Activated T-helper 9 cell treated with anti-CD3 and anti-CD28 coated beads, Interleukin-2, amount 50 U/mL, for 16 hours (primary cell): ENCODE data around the gene ALG3.
"Not testable (repeated sequence)": the region's sequence is repeated elsewhere in the genome, so short reads cannot be mapped to it uniquely, and the experiment has no call there.

Source experiments
- DNase-seq: peaks from one replicate; pipeline ENCODE4 v3.0.0-alpha.2; 2020; ENCODE audit warnings: low read depth

ALG3 gene

DNA sequence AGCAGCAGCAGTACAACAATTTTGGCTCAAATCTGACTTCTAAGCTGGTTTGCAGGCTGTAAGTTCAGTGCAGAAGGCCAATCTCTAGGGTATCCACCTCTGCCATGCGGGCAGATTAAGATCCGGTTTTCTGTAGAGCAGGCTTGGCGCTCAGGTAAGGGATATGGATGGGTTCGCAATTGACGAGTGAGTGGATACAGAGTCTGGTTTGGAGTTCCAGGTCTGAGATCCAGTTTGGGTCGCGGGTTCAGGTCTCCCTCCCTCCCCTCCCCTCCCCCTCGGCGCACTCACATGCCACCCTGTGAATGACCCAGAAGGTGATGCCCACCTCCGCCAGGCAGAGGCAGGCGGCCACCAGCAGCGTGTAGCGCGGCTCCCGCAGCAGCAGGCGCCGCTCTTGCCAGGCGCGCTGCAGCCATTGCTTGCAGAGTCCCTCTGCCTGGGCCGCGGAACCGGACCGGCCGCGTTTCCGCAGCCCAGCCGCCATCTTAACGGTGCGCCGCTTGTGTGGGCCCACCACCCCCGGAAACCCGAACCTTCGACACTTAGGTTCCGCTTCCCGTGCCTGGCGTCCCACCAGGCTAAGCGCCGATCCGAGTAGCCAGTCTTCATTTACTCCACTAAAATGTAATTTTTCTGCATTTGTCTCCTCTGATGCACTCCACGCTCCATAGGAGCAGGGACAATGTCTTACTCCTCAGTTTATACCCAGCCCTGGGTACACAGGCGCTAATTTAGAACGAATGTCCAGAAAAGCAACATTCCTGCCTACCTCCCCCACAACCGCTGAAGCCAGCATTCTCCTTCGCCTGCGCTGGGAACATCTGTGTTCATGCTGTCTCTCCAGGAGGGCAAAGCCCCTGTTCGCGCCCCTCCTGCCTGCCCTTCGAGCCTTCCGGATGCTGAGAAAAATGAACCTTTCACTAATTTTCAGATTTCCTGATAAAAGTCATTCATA lies at the start of gene ALG3:
TSS of gene ALG3 (minus strand) at position 509 of the 958 bp plus-strand sequence. CDS start at position 487, 22 bp downstream.
- DNase-seq, result peak; percentile 80

GRCh38 chr3:184296616-184297015 lies 47.9 kb upstream of the ALG3 start:
- DNase-seq, result no peak

DNA sequence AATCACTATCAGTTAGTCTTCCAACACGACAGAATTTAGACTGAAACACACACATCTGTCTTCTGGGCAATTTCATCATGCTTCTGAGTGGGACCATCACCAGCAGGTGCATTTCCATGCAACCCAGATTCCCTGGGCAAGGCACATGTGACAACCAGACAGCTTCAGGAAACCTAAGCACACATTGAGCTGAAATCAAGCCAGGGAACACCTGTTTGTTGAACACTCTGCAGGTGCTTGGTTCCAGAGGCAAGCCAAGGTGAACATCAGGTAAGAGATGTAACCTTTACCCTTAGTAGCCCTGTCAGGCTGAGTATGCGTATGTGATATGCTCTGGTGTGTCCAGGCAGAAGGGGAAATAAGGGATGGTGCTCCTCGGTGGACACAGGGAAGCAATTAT lies 47.0 kb upstream of the ALG3 start:
- DNase-seq, result no peak

DNA sequence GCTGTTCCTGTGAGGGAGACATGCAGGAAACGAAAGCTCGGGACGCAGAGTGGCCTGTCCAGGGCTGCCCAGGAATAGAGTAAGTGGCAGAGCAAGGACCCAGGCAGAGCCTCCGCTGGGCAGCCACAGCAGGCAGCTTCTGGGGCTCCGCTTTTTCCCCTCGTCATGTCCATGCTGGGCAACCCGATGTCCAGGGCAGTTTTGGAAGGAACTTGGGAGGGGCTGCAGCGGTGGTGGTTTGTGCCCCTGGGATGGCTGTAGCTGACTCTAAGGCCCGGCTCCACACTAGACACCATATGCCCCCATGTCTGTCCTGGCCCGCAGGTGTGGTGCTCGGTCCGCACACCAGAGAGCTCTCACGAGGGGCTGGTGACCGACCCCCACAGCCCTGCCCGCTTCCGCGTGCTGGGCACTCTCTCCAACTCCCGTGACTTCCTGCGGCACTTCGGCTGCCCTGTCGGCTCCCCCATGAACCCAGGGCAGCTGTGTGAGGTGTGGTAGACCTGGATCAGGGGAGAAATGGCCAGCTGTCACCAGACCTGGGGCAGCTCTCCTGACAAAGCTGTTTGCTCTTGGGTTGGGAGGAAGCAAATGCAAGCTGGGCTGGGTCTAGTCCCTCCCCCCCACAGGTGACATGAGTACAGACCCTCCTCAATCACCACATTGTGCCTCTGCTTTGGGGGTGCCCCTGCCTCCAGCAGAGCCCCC lies 43.1 kb upstream of the ALG3 start:
- no peak for DNase-seq

DNA sequence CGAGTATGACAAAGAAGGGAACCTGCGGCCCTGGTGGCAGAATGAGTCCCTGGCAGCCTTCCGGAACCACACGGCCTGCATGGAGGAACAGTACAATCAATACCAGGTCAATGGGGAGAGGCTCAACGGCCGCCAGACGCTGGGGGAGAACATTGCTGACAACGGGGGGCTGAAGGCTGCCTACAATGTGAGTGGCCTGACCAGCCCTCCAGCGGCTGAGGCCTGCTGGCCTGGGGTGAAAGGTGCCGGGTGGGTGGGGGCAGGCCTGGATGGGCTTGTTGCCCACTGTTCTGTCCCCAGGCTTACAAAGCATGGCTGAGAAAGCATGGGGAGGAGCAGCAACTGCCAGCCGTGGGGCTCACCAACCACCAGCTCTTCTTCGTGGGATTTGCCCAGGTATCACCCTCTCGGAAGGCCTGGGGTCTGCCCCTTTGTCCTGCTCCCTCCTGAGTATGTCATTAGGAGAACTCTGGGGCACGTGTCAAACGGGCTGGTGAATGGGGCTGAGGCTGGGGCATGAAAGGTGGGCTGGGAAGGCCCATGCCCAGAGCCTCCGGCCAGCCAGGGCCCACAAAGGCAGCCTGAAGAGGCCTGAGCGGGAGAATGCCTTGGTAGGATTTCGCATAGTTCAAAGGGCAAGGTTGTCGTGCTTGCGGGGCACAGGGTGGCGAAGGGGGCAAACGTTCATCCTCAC lies 42.4 kb upstream of the ALG3 start:
- no peak for DNase-seq

DNA sequence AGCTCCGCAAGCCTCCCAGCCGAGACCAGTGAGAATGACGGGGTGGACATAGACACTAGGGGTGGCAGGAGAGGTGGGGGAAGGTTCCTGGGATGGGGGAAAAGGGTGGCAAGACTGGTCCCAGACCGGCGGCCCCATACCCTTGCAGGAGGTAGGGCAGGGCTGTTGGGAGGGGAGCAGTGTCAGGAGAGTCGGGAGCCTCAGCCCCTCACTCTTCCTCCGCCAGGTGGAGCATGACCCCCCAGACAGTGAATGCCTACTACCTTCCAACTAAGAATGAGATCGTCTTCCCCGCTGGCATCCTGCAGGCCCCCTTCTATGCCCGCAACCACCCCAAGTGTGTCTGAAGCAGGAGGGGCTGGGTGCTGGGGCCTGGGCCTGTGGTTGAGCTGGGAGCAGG lies 41.6 kb upstream of the ALG3 start:
- no peak for DNase-seq

DNA sequence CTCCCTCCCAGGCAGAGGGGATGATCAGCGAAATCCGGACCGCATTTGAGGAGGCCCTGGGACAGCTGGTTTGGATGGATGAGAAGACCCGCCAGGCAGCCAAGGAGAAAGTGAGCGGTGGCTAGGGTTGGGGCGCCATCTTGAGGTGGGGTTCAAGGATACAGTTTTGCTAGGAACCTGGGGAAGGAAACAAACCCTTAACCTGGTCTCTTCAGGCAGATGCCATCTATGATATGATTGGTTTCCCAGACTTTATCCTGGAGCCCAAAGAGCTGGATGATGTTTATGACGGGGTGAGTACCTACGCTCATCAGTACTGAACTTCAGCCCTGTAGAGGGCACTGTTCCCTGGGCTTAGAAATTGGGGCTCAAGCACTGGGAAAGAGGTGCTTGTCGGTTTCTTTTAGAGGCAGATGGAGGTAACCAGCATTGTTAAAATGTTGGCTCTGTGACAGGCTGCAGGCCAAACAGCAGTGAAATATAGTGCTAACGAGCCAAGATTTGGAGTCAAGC lies 40.7 kb upstream of the ALG3 start:
- DNase-seq, result peak; percentile 54

- DNase-seq, result no peak
These were observed 35.9 kb upstream of the ALG3 start for GRCh38 chr3:184284696-184285095.

DNA sequence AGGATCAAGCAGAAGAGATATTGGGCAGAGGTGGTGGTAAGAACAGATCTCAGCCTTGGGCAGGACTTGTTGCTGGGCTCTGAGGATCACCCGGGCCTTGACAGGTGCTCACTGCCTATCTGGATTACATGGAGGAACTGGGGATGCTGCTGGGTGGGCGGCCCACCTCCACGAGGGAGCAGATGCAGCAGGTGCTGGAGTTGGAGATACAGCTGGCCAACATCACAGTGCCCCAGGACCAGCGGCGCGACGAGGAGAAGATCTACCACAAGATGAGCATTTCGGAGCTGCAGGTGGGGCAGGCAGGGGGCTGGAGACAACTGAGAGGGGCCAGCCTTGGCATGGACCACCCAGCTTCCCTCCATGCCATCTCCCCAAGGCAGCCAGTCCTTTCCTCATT lies 34.9 kb upstream of the ALG3 start:
- DNase-seq, result no peak

- DNase-seq, result no peak
These were observed 34.2 kb upstream of the ALG3 start for GRCh38 chr3:184282941-184283340.

GRCh38 chr3:184277366-184277765 lies 28.6 kb upstream of the ALG3 start:
- DNase-seq, result no peak

- no peak for DNase-seq
These were observed 27.5 kb upstream of the ALG3 start, which contains the start of gene ECE2 for GRCh38 chr3:184275961-184276910. ECE2 (plus strand) TSS chr3:184276022; CDS start chr3:184276154, 132 bp downstream.

- no peak for DNase-seq
These were observed 26.6 kb upstream of the ALG3 start for GRCh38 chr3:184275381-184275701.

- DNase-seq, result no peak
These were observed 23.5 kb upstream of the ALG3 start for GRCh38 chr3:184272269-184272668.

DNA sequence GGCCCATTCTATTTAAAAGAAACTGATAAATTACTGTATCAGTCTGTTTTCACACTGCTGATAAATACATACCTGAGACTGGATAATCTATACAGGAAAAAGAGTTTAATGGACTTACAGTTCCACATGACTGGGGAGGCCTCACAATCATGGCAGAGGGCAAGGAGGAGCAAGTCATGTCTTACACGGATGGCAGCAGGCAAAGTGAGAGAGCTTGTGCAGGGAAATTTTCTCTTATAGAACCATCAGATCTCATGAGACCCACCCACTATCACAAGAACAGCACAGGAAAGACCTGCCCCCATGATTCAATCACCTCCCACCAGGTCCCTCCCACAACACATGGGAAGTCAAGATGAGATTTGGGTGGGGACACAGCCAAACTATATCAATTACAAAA lies 18.5 kb upstream of the ALG3 start:
- not testable (repeated sequence) for DNase-seq

- no peak for DNase-seq
These were observed 14.0 kb upstream of the ALG3 start for GRCh38 chr3:184262764-184263179.

DNA sequence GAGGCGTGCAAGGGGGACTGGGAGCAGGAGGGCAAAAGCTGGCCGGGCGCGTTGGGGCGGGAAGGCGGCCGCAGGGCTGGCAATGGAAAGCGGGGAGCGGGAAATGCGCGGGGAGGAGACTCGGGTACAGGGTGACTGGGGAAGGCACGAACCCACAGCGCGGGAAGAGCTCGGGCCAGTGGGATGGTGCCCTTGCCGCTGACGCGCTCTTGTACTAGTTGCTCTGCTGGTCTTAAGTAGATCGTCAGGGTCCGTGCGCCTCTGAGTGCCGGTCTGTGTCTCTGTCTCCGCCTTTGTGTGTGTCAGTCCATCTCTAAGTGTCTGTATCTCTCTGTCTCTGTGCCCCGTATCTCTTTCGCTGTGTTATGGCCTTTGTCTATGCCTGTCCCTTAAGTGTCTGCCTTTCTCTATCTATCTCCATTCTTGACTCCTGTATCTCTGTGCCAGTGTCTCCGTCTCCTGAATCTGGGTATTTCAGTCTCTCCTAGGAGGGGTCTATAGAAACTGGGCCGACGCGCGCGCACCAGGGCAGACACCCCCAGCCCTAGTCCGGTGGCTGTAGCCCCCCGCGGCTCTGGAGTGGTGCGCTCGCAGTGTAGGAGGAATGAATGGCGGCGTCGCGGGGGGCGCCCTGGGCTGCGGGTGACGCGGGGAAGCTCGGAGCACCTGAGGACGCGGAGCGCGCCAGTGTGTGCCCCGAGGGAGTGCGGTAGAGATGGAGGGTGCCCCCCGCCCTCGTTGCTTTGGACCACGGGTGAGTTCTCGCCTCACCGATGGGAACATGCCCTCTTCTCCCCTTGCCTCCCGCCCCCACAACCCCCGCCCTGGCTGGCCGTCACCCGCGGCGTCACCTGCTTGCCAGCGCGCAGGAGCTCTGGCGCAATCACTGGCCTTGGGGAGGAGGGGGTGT lies 13.3 kb upstream of the ALG3 start:
- DNase-seq, result no peak

DNA sequence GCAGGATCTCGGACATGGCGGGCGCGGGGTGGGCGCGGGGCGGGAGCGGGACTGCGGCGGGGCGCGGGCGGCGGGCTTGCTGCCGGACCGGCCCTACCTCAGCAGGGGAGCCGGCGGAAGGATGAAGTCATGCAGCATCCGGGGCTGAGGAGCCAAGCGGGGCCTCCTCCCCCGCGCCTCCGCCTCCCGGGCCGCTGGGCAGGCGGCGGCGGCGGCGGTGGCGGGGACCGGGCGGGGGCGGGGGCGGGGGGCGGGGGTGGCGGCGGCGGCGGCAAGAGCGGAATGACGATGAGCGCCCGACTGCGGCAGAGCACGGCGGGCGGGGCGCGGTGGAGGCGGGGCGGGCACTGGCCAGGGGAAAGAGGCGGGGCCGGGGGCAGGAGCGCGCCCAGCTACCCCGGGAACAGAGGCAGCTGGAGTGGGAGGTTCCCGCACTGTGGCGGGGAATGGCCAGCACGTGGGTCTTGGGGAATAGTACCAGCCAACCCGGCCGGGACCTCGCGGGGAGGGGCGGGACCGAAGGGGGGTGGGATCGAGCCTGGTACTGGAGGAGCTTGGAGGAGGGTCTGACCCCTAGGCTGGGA lies 12.6 kb upstream of the ALG3 start, which contains the start of gene CAMK2N2:
TSS of gene CAMK2N2 (minus strand) at position 284 of the 584 bp plus-strand sequence. CDS start at position 16, 268 bp downstream.
- peak; percentile 54 for DNase-seq

DNA sequence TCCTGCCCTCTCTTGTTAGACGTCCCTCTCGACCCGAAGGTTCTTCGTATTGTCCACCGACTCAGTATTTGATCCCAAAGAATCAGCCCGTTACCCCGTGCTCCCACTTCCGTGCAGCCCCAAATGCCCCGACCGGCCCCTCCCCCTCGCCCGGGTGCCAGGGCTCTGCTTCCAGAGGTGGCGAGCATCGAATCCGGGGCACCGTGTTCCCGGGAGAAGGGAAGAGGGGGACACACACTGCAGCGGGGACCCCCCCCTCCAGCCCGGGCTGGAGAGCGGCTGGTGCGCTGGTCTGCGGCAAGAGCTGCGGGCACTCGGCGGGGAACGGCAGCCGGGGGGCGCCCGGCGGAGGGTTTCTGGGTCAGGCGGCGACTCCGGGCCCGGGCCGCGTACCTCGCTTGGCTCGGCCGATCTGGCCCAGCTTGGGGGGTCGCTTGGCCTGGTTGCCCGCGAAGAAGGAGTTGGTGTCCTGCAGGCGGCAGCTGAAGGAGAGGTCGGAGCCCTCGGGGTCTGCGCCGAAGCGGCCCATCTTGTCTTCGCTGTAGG lies 12.0 kb upstream of the ALG3 start:
- DNase-seq, result no peak
